ENCODE data around the gene PLXNA2. TPM values are rescaled to one million over a fixed set of nuclear protein-coding genes. Genes with fewer than 3 reads are reported as not detected.

Gene PLXNA2
- total RNA-seq, 1 donor from 2014 or later = 1.7 TPM

- Mint-ChIP-seq H3K27me3 (ENCODE audit: insufficient read depth, low read depth) (peaks cover 3% of the 10 kb centered on the region), H3K36me3 (peaks cover 2% of the 10 kb centered on the region), H3K4me1 (peaks cover 38% of the 10 kb centered on the region), H3K9me3 (peaks cover 11% of the 10 kb centered on the region), H3K27ac (no peak overlapping the region), H3K4me3 (no peak overlapping the region)
- DNase-seq (ENCODE audit: low spot score) = no peak
- Histone ChIP-seq H3K4me3 (no peak overlapping the region), H3K4me1 (peaks cover 28% of the 10 kb centered on the region), H3F3A (ENCODE audit: low read depth) (peaks cover 7% of the 10 kb centered on the region), H2AFZ (replicated peaks) (no peak overlapping the region), H3K9ac (no peak overlapping the region), H3K79me2 (ENCODE audit: low read depth) (no peaks in the 10 kb centered on the region), H3K27me3 (no peaks in the 10 kb centered on the region), H3K9me3 (ENCODE audit: low read depth) (peaks cover 8% of the 10 kb centered on the region), H3K36me3 (peaks cover 6% of the 10 kb centered on the region), H3K4me2 (no peak overlapping the region), H4K20me1 (ENCODE audit: low read depth) (no peaks in the 10 kb centered on the region), H3K27ac (no peak overlapping the region)
- TF ChIP-seq, protein P1, sequence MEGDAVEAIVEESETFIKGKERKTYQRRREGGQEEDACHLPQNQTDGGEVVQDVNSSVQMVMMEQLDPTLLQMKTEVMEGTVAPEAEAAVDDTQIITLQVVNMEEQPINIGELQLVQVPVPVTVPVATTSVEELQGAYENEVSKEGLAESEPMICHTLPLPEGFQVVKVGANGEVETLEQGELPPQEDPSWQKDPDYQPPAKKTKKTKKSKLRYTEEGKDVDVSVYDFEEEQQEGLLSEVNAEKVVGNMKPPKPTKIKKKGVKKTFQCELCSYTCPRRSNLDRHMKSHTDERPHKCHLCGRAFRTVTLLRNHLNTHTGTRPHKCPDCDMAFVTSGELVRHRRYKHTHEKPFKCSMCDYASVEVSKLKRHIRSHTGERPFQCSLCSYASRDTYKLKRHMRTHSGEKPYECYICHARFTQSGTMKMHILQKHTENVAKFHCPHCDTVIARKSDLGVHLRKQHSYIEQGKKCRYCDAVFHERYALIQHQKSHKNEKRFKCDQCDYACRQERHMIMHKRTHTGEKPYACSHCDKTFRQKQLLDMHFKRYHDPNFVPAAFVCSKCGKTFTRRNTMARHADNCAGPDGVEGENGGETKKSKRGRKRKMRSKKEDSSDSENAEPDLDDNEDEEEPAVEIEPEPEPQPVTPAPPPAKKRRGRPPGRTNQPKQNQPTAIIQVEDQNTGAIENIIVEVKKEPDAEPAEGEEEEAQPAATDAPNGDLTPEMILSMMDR (IDR thresholded peaks at IDR 0.05) = no peak
- no peak for TF ChIP-seq EZH2 (IDR thresholded peaks at IDR 0.05)
- TF ChIP-seq EZH2phosphoT487 (IDR thresholded peaks at IDR 0.05) = no peak
Observed at GRCh38 chr1:208264469-208265121, 20.4 kb upstream of the PLXNA2 start.

- peaks cover 29% of the 10 kb centered on the region for H3K4me1 Mint-ChIP-seq
- Histone ChIP-seq H3K36me3 (peaks cover 6% of the 10 kb centered on the region), H2AFZ (replicated peaks) (no peak overlapping the region), H3F3A (ENCODE audit: low read depth) (peaks cover 24% of the 10 kb centered on the region), H4K20me1 (ENCODE audit: low read depth) (no peaks in the 10 kb centered on the region), H3K4me3 (no peak overlapping the region), H3K4me1 (peaks cover 31% of the 10 kb centered on the region), H3K9me3 (ENCODE audit: low read depth) (peaks cover 10% of the 10 kb centered on the region), H3K4me2 (peak overlapping the region; percentile 21), H3K27me3 (no peaks in the 10 kb centered on the region), H3K27ac (no peak overlapping the region), H3K9ac (no peak overlapping the region), H3K79me2 (ENCODE audit: low read depth) (no peaks in the 10 kb centered on the region)
- peaks cover 15% of the 10 kb centered on the region for H3K9me3 Mint-ChIP-seq
- peak; percentile 41 for DNase-seq (ENCODE audit: low spot score)
- TF ChIP-seq, protein P1 (IDR thresholded peaks at IDR 0.05) = no peak
- TF ChIP-seq EZH2phosphoT487 (IDR thresholded peaks at IDR 0.05) (no peak), EZH2 (IDR thresholded peaks at IDR 0.05) (no peak)
- no peak overlapping the region for H3K27ac Mint-ChIP-seq
- H3K4me3 Mint-ChIP-seq = no peak overlapping the region
- H3K27me3 Mint-ChIP-seq (ENCODE audit: insufficient read depth, low read depth) = peaks cover 6% of the 10 kb centered on the region
- peaks cover 5% of the 10 kb centered on the region for H3K36me3 Mint-ChIP-seq
Observed at GRCh38 chr1:208261874-208262273, 17.7 kb upstream of the PLXNA2 start.

- TF ChIP-seq EZH2phosphoT487 (IDR thresholded peaks at IDR 0.05) (no peak), EZH2 (IDR thresholded peaks at IDR 0.05) (no peak)
- TF ChIP-seq, protein P1 (IDR thresholded peaks at IDR 0.05) = no peak
Observed at GRCh38 chr1:208258277-208258676, 14.1 kb upstream of the PLXNA2 start.

More at GRCh38 chr1:208258277-208258676, 14.1 kb upstream of the PLXNA2 start:
- no peak for DNase-seq (ENCODE audit: low spot score)
- Histone ChIP-seq H3K36me3 (peaks cover 6% of the 10 kb centered on the region), H3K9ac (no peak overlapping the region), H3K27ac (no peak overlapping the region), H3F3A (ENCODE audit: low read depth) (peaks cover 24% of the 10 kb centered on the region), H2AFZ (replicated peaks) (no peak overlapping the region), H4K20me1 (ENCODE audit: low read depth) (no peaks in the 10 kb centered on the region), H3K4me1 (peaks cover 33% of the 10 kb centered on the region), H3K27me3 (peaks cover 4% of the 10 kb centered on the region), H3K9me3 (ENCODE audit: low read depth) (peaks cover 10% of the 10 kb centered on the region), H3K4me2 (no peak overlapping the region), H3K79me2 (ENCODE audit: low read depth) (no peaks in the 10 kb centered on the region), H3K4me3 (no peak overlapping the region)
- H3K27me3 Mint-ChIP-seq (ENCODE audit: insufficient read depth, low read depth) = peaks cover 11% of the 10 kb centered on the region
- H3K36me3 Mint-ChIP-seq = peaks cover 5% of the 10 kb centered on the region
- H3K4me1 Mint-ChIP-seq = peaks cover 35% of the 10 kb centered on the region
- no peak overlapping the region for H3K27ac Mint-ChIP-seq
- H3K4me3 Mint-ChIP-seq = no peak overlapping the region
- H3K9me3 Mint-ChIP-seq = peaks cover 15% of the 10 kb centered on the region
